Left ventricle myocardium inferior (tissue), 1 donor: Measurements from ENCODE around the gene MVK. TPM values are rescaled to one million over a fixed set of nuclear protein-coding genes. Genes with fewer than 3 reads are reported as not detected.
A peak's percentile ranks its signal among the peaks of the same experiment; 100 is the strongest.

Experiments
- DNase-seq: peaks from one replicate; pipeline ENCODE4 v3.0.0-alpha.2; 2020
- H3K27ac ChIP-seq: fragments of 200-600 bp; replicated peaks from 2 replicates; pipeline ENCODE4 v1.8.0; 2021
- H3K27me3 ChIP-seq: fragments of 200-600 bp; 2 replicates; pipeline ENCODE4 v1.8.0; 2021; ENCODE audit warnings: low read depth
- H3K36me3 ChIP-seq: fragments of 200-600 bp; 2 replicates; pipeline ENCODE4 v1.8.0; 2021
- H3K4me1 ChIP-seq: fragments of 200-600 bp; 2 replicates; pipeline ENCODE4 v1.8.0; 2021
- H3K4me3 ChIP-seq: fragments of 200-600 bp; 2 replicates; pipeline ENCODE4 v1.8.0; 2021; ENCODE audit warnings: mild to moderate bottlenecking, moderate library complexity
- H3K9me3 ChIP-seq: fragments of 200-600 bp; replicated peaks from 2 replicates; pipeline ENCODE4 v1.8.0; 2021
- intact Hi-C: fragments of 100-400 bp; cut with micrococcal nuclease; formaldehyde crosslinking; loops from one replicate; pipeline ENCODE4 v1.11.0; 2022
- long read RNA-seq: library from polyadenylated mRNA; unstranded; transcript quantifications from one replicate; pipeline ENCODE4 v2.0.0, GENCODE V29; 2021
- total RNA-seq: library from RNA; stranded (reverse); fragmentation: NEBNext Ultra II Directional; extraction: Animal tissue kit (Norgen Biotek cat#: 25700); gene quantifications from one replicate; pipeline ENCODE4 v1.2.1, GENCODE V29; 2021
- TF ChIP-seq, protein P1 (sequence below): fragments of 200-600 bp; IDR thresholded peaks from 2 replicates; pipeline ENCODE4 v1.8.0; 2021; ENCODE audit warnings: antibody characterized with exemption, mild to moderate bottlenecking, borderline replicate concordance
- donor health status: DM: no; HTN: yes; CAD: no; lungs with severe emphysema.

MVK gene
- total RNA-seq = 8.4 TPM
- long read RNA-seq, full-length matches to known transcripts = 32 of 43 reads
- long read RNA-seq, partial matches to known transcripts = 3 of 43 reads
- long read RNA-seq, other reads (novel, unspliced or antisense) = 8 of 43 reads

DNA sequence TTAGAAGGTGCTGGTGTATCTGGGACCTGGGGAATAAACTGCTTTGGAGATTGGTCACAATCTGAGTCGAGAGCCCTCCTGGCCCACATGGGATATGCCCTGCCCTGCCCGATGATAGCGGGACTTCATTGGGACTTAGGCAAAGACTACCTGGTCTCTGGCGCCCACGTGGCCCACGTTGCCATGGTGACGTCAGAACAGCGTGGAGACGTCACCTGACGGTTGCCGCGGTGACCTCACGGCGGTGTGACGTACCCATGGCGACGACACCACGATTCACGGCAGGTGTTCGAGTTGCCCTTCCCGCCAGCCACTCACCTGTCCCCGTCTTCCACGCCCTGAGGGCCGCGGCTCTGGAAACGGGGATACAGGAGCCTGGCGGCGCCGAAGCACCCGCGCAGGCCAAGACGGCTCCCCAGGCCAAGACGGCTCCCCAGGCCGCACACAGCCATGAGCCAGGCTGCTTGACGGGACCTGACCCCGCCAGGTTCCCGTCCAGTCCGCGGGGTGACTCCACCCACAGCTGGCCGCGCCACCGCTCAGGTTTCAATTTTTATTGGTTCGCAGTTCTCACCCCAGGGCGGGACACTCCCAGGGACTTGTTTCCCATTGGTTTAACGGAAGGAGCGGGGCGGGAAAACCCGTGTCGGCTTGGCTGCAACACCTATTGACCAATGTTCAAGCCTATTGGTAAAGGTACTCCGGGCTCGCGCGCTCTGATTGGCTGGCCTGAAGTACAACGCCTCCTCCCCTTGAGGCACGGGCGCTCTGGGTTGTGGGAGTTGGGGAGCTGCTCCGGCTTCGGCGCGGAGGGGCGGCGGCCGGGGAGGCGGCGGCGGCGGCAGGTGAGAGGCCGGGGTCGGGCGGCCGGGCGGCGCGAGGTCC is at the start of gene MVK, which contains the start of gene MMAB:
TSS of gene MVK (plus strand) at position 766 of the 885 bp plus-strand sequence. CDS start 1,029 bp downstream, outside the sequence.
TSS of gene MMAB (minus strand) at position 476 of the 885 bp plus-strand sequence. CDS start at position 452, 24 bp downstream.
- peak; percentile 98 for DNase-seq
- H3K4me1 ChIP-seq = peaks cover 44% of the 10 kb centered on the region
- no peaks in the 10 kb centered on the region for H3K9me3 ChIP-seq
- H3K27me3 ChIP-seq = no peaks in the 10 kb centered on the region
- peaks cover 42% of the 10 kb centered on the region for H3K36me3 ChIP-seq
- intact Hi-C loops = no loop called here
- TF ChIP-seq, protein P1, sequence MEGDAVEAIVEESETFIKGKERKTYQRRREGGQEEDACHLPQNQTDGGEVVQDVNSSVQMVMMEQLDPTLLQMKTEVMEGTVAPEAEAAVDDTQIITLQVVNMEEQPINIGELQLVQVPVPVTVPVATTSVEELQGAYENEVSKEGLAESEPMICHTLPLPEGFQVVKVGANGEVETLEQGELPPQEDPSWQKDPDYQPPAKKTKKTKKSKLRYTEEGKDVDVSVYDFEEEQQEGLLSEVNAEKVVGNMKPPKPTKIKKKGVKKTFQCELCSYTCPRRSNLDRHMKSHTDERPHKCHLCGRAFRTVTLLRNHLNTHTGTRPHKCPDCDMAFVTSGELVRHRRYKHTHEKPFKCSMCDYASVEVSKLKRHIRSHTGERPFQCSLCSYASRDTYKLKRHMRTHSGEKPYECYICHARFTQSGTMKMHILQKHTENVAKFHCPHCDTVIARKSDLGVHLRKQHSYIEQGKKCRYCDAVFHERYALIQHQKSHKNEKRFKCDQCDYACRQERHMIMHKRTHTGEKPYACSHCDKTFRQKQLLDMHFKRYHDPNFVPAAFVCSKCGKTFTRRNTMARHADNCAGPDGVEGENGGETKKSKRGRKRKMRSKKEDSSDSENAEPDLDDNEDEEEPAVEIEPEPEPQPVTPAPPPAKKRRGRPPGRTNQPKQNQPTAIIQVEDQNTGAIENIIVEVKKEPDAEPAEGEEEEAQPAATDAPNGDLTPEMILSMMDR = no peak
- H3K4me3 ChIP-seq = peak within 1 kb of the TSS; percentile 84
- H3K27ac ChIP-seq = peak within 1 kb of the TSS; percentile 90

GRCh38 chr12:109524466-109525278 is 48.9 kb upstream of the MVK start:
- DNase-seq = no peak
- TF ChIP-seq, protein P1 = no peak
- no peak overlapping the region for H3K27ac ChIP-seq

DNA sequence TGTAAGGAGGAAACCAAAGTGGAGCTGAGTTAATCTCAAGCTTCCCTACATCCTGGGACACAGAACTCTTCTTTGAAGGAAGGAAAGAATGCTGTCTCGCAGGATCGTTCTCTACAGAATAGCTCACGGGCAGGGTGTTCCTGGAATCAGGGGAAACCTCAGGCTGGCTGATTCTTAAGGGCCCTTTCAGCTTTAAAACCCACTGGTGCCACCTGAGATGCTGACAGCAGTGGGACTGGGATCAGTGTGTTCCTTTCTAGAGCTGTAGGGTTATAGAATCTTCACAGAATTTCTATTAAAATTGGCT is 48.4 kb upstream of the MVK start:
- Histone ChIP-seq H3K27me3 (no peaks in the 10 kb centered on the region), H3K27ac (no peak overlapping the region), H3K4me1 (peaks cover 31% of the 10 kb centered on the region), H3K36me3 (peaks cover 98% of the 10 kb centered on the region), H3K9me3 (no peaks in the 10 kb centered on the region), H3K4me3 (no peak overlapping the region)
- intact Hi-C loops = no loop called here
- DNase-seq = no peak
- TF ChIP-seq, protein P1 = no peak

More at GRCh38 chr12:109524466-109525278, 48.9 kb upstream of the MVK start:
- intact Hi-C loops = no loop called here
- H3K36me3 ChIP-seq = peaks cover 92% of the 10 kb centered on the region
- H3K4me1 ChIP-seq = peaks cover 37% of the 10 kb centered on the region
- no peaks in the 10 kb centered on the region for H3K9me3 ChIP-seq
- no peaks in the 10 kb centered on the region for H3K27me3 ChIP-seq
- no peak overlapping the region for H3K4me3 ChIP-seq

DNA sequence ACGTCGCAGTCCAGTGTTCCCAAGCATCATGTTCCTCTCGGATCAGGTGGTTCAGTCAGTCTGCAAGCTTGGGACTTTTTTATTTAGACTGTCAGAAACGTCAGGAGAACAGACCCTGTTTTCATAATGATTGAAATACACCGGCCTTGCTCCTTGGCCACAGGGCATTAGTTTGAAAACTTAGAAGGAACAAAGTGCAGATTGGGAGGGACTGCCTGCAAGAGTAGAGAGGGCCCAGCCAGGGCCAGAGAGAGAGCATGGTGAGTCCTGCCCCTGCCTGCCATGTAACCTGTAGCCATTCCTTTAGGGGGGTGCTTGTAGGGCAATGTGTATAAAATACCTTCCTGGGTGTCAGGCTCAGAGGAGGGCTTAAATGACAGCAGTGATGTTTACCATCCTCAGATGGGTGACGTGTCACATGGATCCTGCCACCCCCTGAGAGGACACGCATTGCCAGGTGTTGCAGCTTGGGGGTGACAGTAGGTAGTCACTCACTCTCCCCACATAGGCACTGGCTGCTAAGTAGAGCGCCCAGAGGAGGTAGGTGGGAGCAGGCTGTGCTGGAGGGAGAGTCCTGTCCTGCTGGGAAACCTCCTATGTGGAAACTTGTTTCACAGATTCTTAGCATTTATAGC is 46.0 kb upstream of the MVK start:
- Histone ChIP-seq H3K4me1 (peaks cover 13% of the 10 kb centered on the region), H3K36me3 (peaks cover 97% of the 10 kb centered on the region), H3K4me3 (no peak overlapping the region), H3K9me3 (no peaks in the 10 kb centered on the region), H3K27ac (no peak overlapping the region), H3K27me3 (no peaks in the 10 kb centered on the region)
- DNase-seq = no peak
- intact Hi-C loops = no loop called here
- TF ChIP-seq, protein P1 = no peak
